HG03064 (cell line): Measurements from ENCODE around the gene GNG4.

Experiments used
- ATAC-seq: cut with Tn5 transposase; IDR thresholded peaks from one replicate; pipeline ENCODE4 v1.9.1; 2021; ENCODE audit warnings: low read depth; ENCODE audit not compliant: unreplicated experiment

GNG4 gene

GRCh38 chr1:235502601-235503402, 146.8 kb downstream of the GNG4 start:
- no peak for ATAC-seq

- no peak for ATAC-seq
Measured at GRCh38 chr1:235500971-235501540, 148.5 kb downstream of the GNG4 start.
